EH (cell line): Measurements from ENCODE around the gene UBN1.
"Not testable (repeated sequence)": the region's sequence is repeated elsewhere in the genome, so short reads cannot be mapped to it uniquely, and the experiment has no call there.

ENCODE experiments used
- DNase-seq: peaks from one replicate; pipeline ENCODE4 v3.0.0-alpha.2; 2015; ENCODE audit warnings: low read depth

The UBN1 gene

GRCh38 chr16:4928227-4928626 is 80.9 kb downstream of the UBN1 start:
- DNase-seq: no peak

GRCh38 chr16:4929619-4930018 is 82.3 kb downstream of the UBN1 start:
- DNase-seq: not testable (repeated sequence)

GRCh38 chr16:4931381-4931780 is 84.1 kb downstream of the UBN1 start:
- no peak for DNase-seq
